ENCODE measurements around the gene SMG7.

SMG7 gene

GRCh38 chr1:183567584-183567983, 95.3 kb downstream of the SMG7 start:
- DNase-seq = no peak

- DNase-seq = no peak
These were observed 96.1 kb downstream of the SMG7 start for GRCh38 chr1:183568176-183569021.

- DNase-seq = no peak
These were observed 96.8 kb downstream of the SMG7 start for GRCh38 chr1:183569141-183569540.

GRCh38 chr1:183569801-183570200, 97.5 kb downstream of the SMG7 start:
- DNase-seq = no peak

GRCh38 chr1:183570451-183570850, 98.2 kb downstream of the SMG7 start:
- DNase-seq = no peak

- no peak for DNase-seq
These were observed 99.5 kb downstream of the SMG7 start for GRCh38 chr1:183571678-183572268.

- no peak for DNase-seq
These were observed 100.4 kb downstream of the SMG7 start for GRCh38 chr1:183572721-183573120.

- DNase-seq = no peak
These were observed 103.3 kb downstream of the SMG7 start for GRCh38 chr1:183575606-183576005.

- DNase-seq = no peak
These were observed 104.2 kb downstream of the SMG7 start for GRCh38 chr1:183576537-183576936.

- DNase-seq = no peak
These were observed 105.7 kb downstream of the SMG7 start for GRCh38 chr1:183577897-183578465.

- no peak for DNase-seq
These were observed 106.6 kb downstream of the SMG7 start for GRCh38 chr1:183578856-183579255.

GRCh38 chr1:183580281-183580682, 108.0 kb downstream of the SMG7 start:
- DNase-seq = peak; percentile 40

- DNase-seq = no peak
These were observed 109.9 kb downstream of the SMG7 start for GRCh38 chr1:183582021-183582713.

- no peak for DNase-seq
These were observed 111.2 kb downstream of the SMG7 start for GRCh38 chr1:183583466-183583865.

- DNase-seq = no peak
These were observed 111.8 kb downstream of the SMG7 start for GRCh38 chr1:183584147-183584546.

- no peak for DNase-seq
These were observed 112.7 kb downstream of the SMG7 start for GRCh38 chr1:183585038-183585437.

GRCh38 chr1:183586455-183586854, 114.2 kb downstream of the SMG7 start:
- no peak for DNase-seq

GRCh38 chr1:183586926-183587325, 114.6 kb downstream of the SMG7 start:
- no peak for DNase-seq

- no peak for DNase-seq
These were observed 116.5 kb downstream of the SMG7 start for GRCh38 chr1:183588827-183589226.

GRCh38 chr1:183589384-183589783, 117.1 kb downstream of the SMG7 start:
- DNase-seq = no peak

GRCh38 chr1:183589874-183590243, 117.6 kb downstream of the SMG7 start:
- DNase-seq = no peak

- DNase-seq = no peak
These were observed 118.2 kb downstream of the SMG7 start, which contains the start of gene NCF2 for GRCh38 chr1:183590244-183591191. TSS of gene NCF2 (minus strand) at chr1:183590459. CDS start at chr1:183590329, 130 bp downstream.
